Caki2 (cell line): ENCODE data around the gene ARVCF. TPM values are rescaled to one million over a fixed set of nuclear protein-coding genes. Genes with fewer than 3 reads are reported as not detected.

Experiments
- DNase-seq: peaks from one replicate; pipeline ENCODE4 v3.0.0-alpha.2; 2015; ENCODE audit warnings: low read depth
- in situ Hi-C: cut with HindIII; loops from 2 replicates; pipeline ENCODE4 v1.10.0; 2016; ENCODE audit warnings: low sequenced_read_pairs, low pct_unique_long_range_greater_than_20kb, mixed read lengths
- total RNA-seq: library from RNA; depleted of rRNA; stranded (reverse); fragments of >200 nt; shearing (Covaris generic); gene quantifications from 2 replicates; pipeline ENCODE4 v1.2.3, GENCODE V29; 2014; ENCODE audit warnings: low replicate concordance

Gene ARVCF
- total RNA-seq, 1 experiment from 2014 or later = 15.2 TPM

GRCh38 chr22:19992921-19993355 lies 23.7 kb downstream of the ARVCF start:
- in situ Hi-C loops = no loop called here
- DNase-seq = no peak

GRCh38 chr22:19992481-19992911 lies 24.1 kb downstream of the ARVCF start:
- no peak for DNase-seq
- in situ Hi-C loops = no loop called here

GRCh38 chr22:19991645-19992451 lies 24.8 kb downstream of the ARVCF start:
- in situ Hi-C loops = no loop called here
- no peak for DNase-seq

- DNase-seq = no peak
- in situ Hi-C loops = no loop called here
These were observed 25.3 kb downstream of the ARVCF start for GRCh38 chr22:19991395-19991644.

- DNase-seq = no peak
- in situ Hi-C loops = no loop called here
These were observed 25.8 kb downstream of the ARVCF start for GRCh38 chr22:19990609-19991394.

- DNase-seq = no peak
- in situ Hi-C loops = no loop called here
These were observed 26.4 kb downstream of the ARVCF start for GRCh38 chr22:19990188-19990587.

- no peak for DNase-seq
- in situ Hi-C loops = no loop called here
These were observed 26.9 kb downstream of the ARVCF start for GRCh38 chr22:19989725-19990067.

- in situ Hi-C loops = no loop called here
- DNase-seq = no peak
These were observed 27.5 kb downstream of the ARVCF start for GRCh38 chr22:19988965-19989724.

- DNase-seq = no peak
- in situ Hi-C loops = no loop called here
These were observed 28.3 kb downstream of the ARVCF start for GRCh38 chr22:19988331-19988808.

- in situ Hi-C loops = no loop called here
- no peak for DNase-seq
These were observed 29.0 kb downstream of the ARVCF start for GRCh38 chr22:19987394-19988306.

GRCh38 chr22:19986410-19987341 lies 29.9 kb downstream of the ARVCF start:
- in situ Hi-C loops = no loop called here
- peak; percentile 66 for DNase-seq

- in situ Hi-C loops = no loop called here
- no peak for DNase-seq
These were observed 30.6 kb downstream of the ARVCF start for GRCh38 chr22:19986011-19986409.

- in situ Hi-C loops = no loop called here
- DNase-seq = no peak
These were observed 31.5 kb downstream of the ARVCF start for GRCh38 chr22:19984851-19985811.

- in situ Hi-C loops = no loop called here
- DNase-seq = peak; percentile 66
These were observed 32.3 kb downstream of the ARVCF start for GRCh38 chr22:19984201-19984753.

GRCh38 chr22:19983741-19984140 lies 32.9 kb downstream of the ARVCF start:
- in situ Hi-C loops = no loop called here
- no peak for DNase-seq
